ENCODE results near the gene TMEM52. TPM values are rescaled to one million over a fixed set of nuclear protein-coding genes. Genes with fewer than 3 reads are reported as not detected.

The TMEM52 gene
- total and polyA plus RNA-seq, 3 experiments from 2014 or later, result 0.32 to 1.4 (median 0.94) TPM

GRCh38 chr1:1943834-1944570, 24.9 kb upstream of the TMEM52 start:
- DNase-seq, result peak; percentile 33 to 70 (median 44)
- H3K4me1 ChIP-seq (ENCODE audit: insufficient read depth, low read length), result peaks cover 8% of the 10 kb centered on the region
- Mint-ChIP-seq H3K36me3 (no peaks in the 10 kb centered on the region), H3K27ac (peak overlapping the region in 1 of 8 donors; percentile 55), H3K4me1 (peaks cover 0 to 7% (median 2%) of the 10 kb centered on the region in 3 donors), H3K9me3 (no peaks in the 10 kb centered on the region), H3K27me3 (peaks cover 3 to 5% of the 10 kb centered on the region in 2 donors), H3K4me3 (peak overlapping the region in 4 of 7 donors; percentile 41 to 79 (median 54))
- no peaks in the 10 kb centered on the region for H3K9me3 ChIP-seq (ENCODE audit: low read length)
- CTCF ChIA-PET, result interaction anchor here (1.2 to 3.4 kb wide), 3 partner anchors 17 to 104 kb away, joined by 3 to 27 read pairs (median 4); no protein-coding TSS in a partner anchor
- no peak overlapping the region for H3K4me3 ChIP-seq (ENCODE audit: low read length)
- POLR2A ChIA-PET, result no interaction called here
- H3K27ac ChIP-seq (ENCODE audit: low read depth, low read length), result no peak overlapping the region
- no peaks in the 10 kb centered on the region for H3K36me3 ChIP-seq (ENCODE audit: insufficient read depth, low read length)
- no peaks in the 10 kb centered on the region for H3K27me3 ChIP-seq (ENCODE audit: insufficient read depth, low read length, poor library complexity, severe bottlenecking)

GRCh38 chr1:1942753-1943656, 23.9 kb upstream of the TMEM52 start:
- CTCF ChIA-PET, result interaction anchor here (1.5 to 3.4 kb wide), 2 partner anchors 18 to 102 kb away, joined by 4 to 27 read pairs; no protein-coding TSS in a partner anchor
- Mint-ChIP-seq H3K4me3 (no peak overlapping the region), H3K27ac (no peak overlapping the region), H3K4me1 (peaks cover 0 to 7% (median 2%) of the 10 kb centered on the region in 3 donors), H3K36me3 (no peaks in the 10 kb centered on the region), H3K9me3 (no peaks in the 10 kb centered on the region), H3K27me3 (peaks cover 3 to 4% of the 10 kb centered on the region in 2 donors)
- no peak overlapping the region for H3K4me3 ChIP-seq (ENCODE audit: low read length)
- H3K9me3 ChIP-seq (ENCODE audit: low read length), result no peaks in the 10 kb centered on the region
- H3K27me3 ChIP-seq (ENCODE audit: insufficient read depth, low read length, poor library complexity, severe bottlenecking), result no peaks in the 10 kb centered on the region
- H3K27ac ChIP-seq (ENCODE audit: low read depth, low read length), result no peak overlapping the region
- DNase-seq, result no peak
- H3K36me3 ChIP-seq (ENCODE audit: insufficient read depth, low read length), result no peaks in the 10 kb centered on the region
- POLR2A ChIA-PET, result no interaction called here
- peaks cover 8% of the 10 kb centered on the region for H3K4me1 ChIP-seq (ENCODE audit: insufficient read depth, low read length)

- H3K36me3 Mint-ChIP-seq, result no peaks in the 10 kb centered on the region
- CTCF ChIA-PET, result interaction anchor here (2.1 kb wide), 1 partner anchor 102 kb away, joined by 6 read pairs; no protein-coding TSS in a partner anchor
- peaks cover 2 to 3% of the 10 kb centered on the region in 2 donors for H3K27me3 Mint-ChIP-seq
- DNase-seq, result peak in 1 of 5 donors; percentile 37
- Histone ChIP-seq H3K4me3 (ENCODE audit: low read length) (no peak overlapping the region), H3K27me3 (ENCODE audit: insufficient read depth, low read length, poor library complexity, severe bottlenecking) (no peaks in the 10 kb centered on the region), H3K4me1 (ENCODE audit: insufficient read depth, low read length) (peaks cover 8% of the 10 kb centered on the region), H3K27ac (ENCODE audit: low read depth, low read length) (no peak overlapping the region), H3K36me3 (ENCODE audit: insufficient read depth, low read length) (no peaks in the 10 kb centered on the region), H3K9me3 (ENCODE audit: low read length) (no peaks in the 10 kb centered on the region)
- no peaks in the 10 kb centered on the region for H3K9me3 Mint-ChIP-seq
- peaks cover 0 to 7% (median 2%) of the 10 kb centered on the region in 3 donors for H3K4me1 Mint-ChIP-seq
- no peak overlapping the region for H3K27ac Mint-ChIP-seq
- POLR2A ChIA-PET, result no interaction called here
- H3K4me3 Mint-ChIP-seq, result no peak overlapping the region
Measured at GRCh38 chr1:1941868-1942752, 23.0 kb upstream of the TMEM52 start.

GRCh38 chr1:1941211-1941841, 22.2 kb upstream of the TMEM52 start:
- POLR2A ChIA-PET, result no interaction called here
- CTCF ChIA-PET, result interaction anchor here (2.1 kb wide), 1 partner anchor 103 kb away, joined by 6 read pairs; no protein-coding TSS in a partner anchor
- Histone ChIP-seq H3K27me3 (ENCODE audit: insufficient read depth, low read length, poor library complexity, severe bottlenecking) (no peaks in the 10 kb centered on the region), H3K27ac (ENCODE audit: low read depth, low read length) (no peak overlapping the region), H3K4me1 (ENCODE audit: insufficient read depth, low read length) (peaks cover 8% of the 10 kb centered on the region), H3K9me3 (ENCODE audit: low read length) (no peaks in the 10 kb centered on the region), H3K36me3 (ENCODE audit: insufficient read depth, low read length) (no peaks in the 10 kb centered on the region), H3K4me3 (ENCODE audit: low read length) (no peak overlapping the region)
- no peak for DNase-seq
- no peak overlapping the region for H3K4me3 Mint-ChIP-seq
- peaks cover 2 to 3% of the 10 kb centered on the region in 2 donors for H3K27me3 Mint-ChIP-seq
- no peaks in the 10 kb centered on the region for H3K9me3 Mint-ChIP-seq
- no peaks in the 10 kb centered on the region for H3K36me3 Mint-ChIP-seq
- H3K27ac Mint-ChIP-seq, result no peak overlapping the region
- H3K4me1 Mint-ChIP-seq, result peaks cover 0 to 7% (median 2%) of the 10 kb centered on the region in 3 donors

GRCh38 chr1:1940123-1940425, 21.0 kb upstream of the TMEM52 start:
- Histone ChIP-seq H3K9me3 (ENCODE audit: low read length) (no peaks in the 10 kb centered on the region), H3K27me3 (ENCODE audit: insufficient read depth, low read length, poor library complexity, severe bottlenecking) (no peaks in the 10 kb centered on the region), H3K4me1 (ENCODE audit: insufficient read depth, low read length) (peaks cover 8% of the 10 kb centered on the region), H3K4me3 (ENCODE audit: low read length) (no peak overlapping the region), H3K36me3 (ENCODE audit: insufficient read depth, low read length) (no peaks in the 10 kb centered on the region), H3K27ac (ENCODE audit: low read depth, low read length) (no peak overlapping the region)
- Mint-ChIP-seq H3K9me3 (no peaks in the 10 kb centered on the region), H3K36me3 (no peaks in the 10 kb centered on the region), H3K27ac (no peak overlapping the region), H3K27me3 (peaks cover 2 to 6% of the 10 kb centered on the region in 2 donors), H3K4me3 (no peak overlapping the region), H3K4me1 (peaks cover 0 to 7% (median 2%) of the 10 kb centered on the region in 3 donors)
- no peak for DNase-seq
- ChIA-PET CTCF (no interaction called here), POLR2A (no interaction called here)

GRCh38 chr1:1939296-1940122, 20.4 kb upstream of the TMEM52 start:
- Mint-ChIP-seq H3K9me3 (no peaks in the 10 kb centered on the region), H3K4me3 (no peak overlapping the region), H3K36me3 (no peaks in the 10 kb centered on the region), H3K4me1 (peaks cover 0 to 7% (median 2%) of the 10 kb centered on the region in 3 donors), H3K27ac (no peak overlapping the region), H3K27me3 (peaks cover 2 to 6% of the 10 kb centered on the region in 2 donors)
- Histone ChIP-seq H3K27me3 (ENCODE audit: insufficient read depth, low read length, poor library complexity, severe bottlenecking) (no peaks in the 10 kb centered on the region), H3K4me1 (ENCODE audit: insufficient read depth, low read length) (peaks cover 8% of the 10 kb centered on the region), H3K9me3 (ENCODE audit: low read length) (no peaks in the 10 kb centered on the region), H3K27ac (ENCODE audit: low read depth, low read length) (no peak overlapping the region), H3K36me3 (ENCODE audit: insufficient read depth, low read length) (no peaks in the 10 kb centered on the region), H3K4me3 (ENCODE audit: low read length) (no peak overlapping the region)
- POLR2A ChIA-PET, result no interaction called here
- CTCF ChIA-PET, result no interaction called here
- DNase-seq, result no peak

All from CD8-positive, alpha-beta memory T cell (primary cell).